HepG2 (cell line): ENCODE measurements around the gene NFE2L2. TPM values are rescaled to one million over a fixed set of nuclear protein-coding genes. Genes with fewer than 3 reads are reported as not detected.

ENCODE experiments used
- FOSL2 ChIP-seq: sonication (generic); formaldehyde crosslinking; IDR thresholded peaks from 2 replicates; pipeline ENCODE4 v1.4.0; 2020; ENCODE audit warnings: missing genetic modification reagents
- MAFK ChIP-seq, 2 experiments: IDR thresholded peaks in 1 of 2; conservative IDR thresholded peaks in 1 of 2; 2 replicates each; pipeline ENCODE4 v1.6.1; 2011; ENCODE audit warnings: improper control_type of control experiment in 2 of 2, low read length in 2 of 2
- RFXAP ChIP-seq: sonication (generic); formaldehyde crosslinking; IDR thresholded peaks from 2 replicates; pipeline ENCODE4 v1.4.0; 2020; ENCODE audit warnings: missing genetic modification reagents, borderline replicate concordance
- RNF2 ChIP-seq: fragments of 450-650 bp; conservative IDR thresholded peaks from 2 replicates; pipeline ENCODE4 v1.6.1; 2016; ENCODE audit warnings: low read depth
- TCF7L2 ChIP-seq: IDR thresholded peaks from 2 replicates; pipeline ENCODE4 v1.6.1; 2011; ENCODE audit warnings: mild to moderate bottlenecking, low read depth, low read length, moderate library complexity
- ZNF20 ChIP-seq: sonication (generic); formaldehyde crosslinking; IDR thresholded peaks from 2 replicates; pipeline ENCODE4 v1.4.0; 2020; ENCODE audit warnings: mild to moderate bottlenecking, moderate library complexity, missing genetic modification reagents
- ZNF33A ChIP-seq: sonication (generic); formaldehyde crosslinking; IDR thresholded peaks from 2 replicates; pipeline ENCODE4 v1.5.1; 2020; ENCODE audit warnings: missing genetic modification reagents, mild to moderate bottlenecking, moderate library complexity, borderline replicate concordance
- ZNF367 ChIP-seq: sonication (generic); formaldehyde crosslinking; IDR thresholded peaks from 2 replicates; pipeline ENCODE4 v1.4.0; 2020; ENCODE audit warnings: missing genetic modification reagents, borderline replicate concordance
- ZNF446 ChIP-seq: sonication (generic); formaldehyde crosslinking; IDR thresholded peaks from 2 replicates; pipeline ENCODE4 v1.5.0; 2020; ENCODE audit warnings: mild to moderate bottlenecking, missing genetic modification reagents
- ZNF552 ChIP-seq: sonication (generic); formaldehyde crosslinking; IDR thresholded peaks from 2 replicates; pipeline ENCODE4 v1.9.0; 2022; ENCODE audit warnings: missing genetic modification reagents, mild to moderate bottlenecking, borderline replicate concordance
- ZNF614 ChIP-seq: IDR thresholded peaks from 2 replicates; pipeline ENCODE4 v1.6.1; 2018; ENCODE audit warnings: missing biosample characterization, missing genetic modification reagents, inconsistent platforms, borderline replicate concordance
- ZZZ3 ChIP-seq: sonication (generic); formaldehyde crosslinking; IDR thresholded peaks from 2 replicates; pipeline ENCODE4 v1.4.0; 2020; ENCODE audit warnings: missing genetic modification reagents, mild to moderate bottlenecking, borderline replicate concordance
- polyA plus RNA-seq, 8 experiments: library from polyadenylated mRNA; depleted of rRNA in 3 of 8; stranded (reverse) in 7 of 8; unstranded in 1 of 8; fragments of >200 nt; fragmentation: Illumina TruSeq in 4 of 8; extraction: Trizol in 4 of 8; gene quantifications; 2 replicates each; pipeline versions ENCODE4 v1.2.1 to v1.2.3, GENCODE V29; 2011 to 2016; ENCODE audit warnings: low read depth in 4 of 8, missing spikeins in 1 of 8, mixed read lengths in 1 of 8; ENCODE audit not compliant: insufficient read depth in 1 of 8
- total RNA-seq, 5 experiments: library from RNA; depleted of rRNA; stranded (reverse); fragments of >200 nt; fragmentation: Illumina TruSeq; extraction: Trizol; gene quantifications; 2 replicates each; pipeline ENCODE4 v1.2.3, GENCODE V29; 2016; ENCODE audit warnings: low read depth in 1 of 5
- TF ChIP-seq, protein P1 (sequence below): sonication (generic); formaldehyde crosslinking; IDR thresholded peaks from 2 replicates; pipeline ENCODE4 v1.5.1; 2020; ENCODE audit warnings: mild to moderate bottlenecking, missing genetic modification reagents, borderline replicate concordance
- TF ChIP-seq, protein P2 (sequence below): sonication (generic); formaldehyde crosslinking; IDR thresholded peaks from 2 replicates; pipeline ENCODE4 v1.4.0; 2020; ENCODE audit warnings: missing genetic modification reagents
- TF ChIP-seq, protein P3 (sequence below): IDR thresholded peaks from 2 replicates; pipeline ENCODE4 v1.6.1; 2016; ENCODE audit warnings: mild to moderate bottlenecking, missing biosample characterization, missing genetic modification reagents
- TF ChIP-seq, protein P4 (sequence below): sonication (generic); formaldehyde crosslinking; IDR thresholded peaks from 2 replicates; pipeline ENCODE4 v1.4.0; 2020; ENCODE audit warnings: mild to moderate bottlenecking, missing genetic modification reagents
- TF ChIP-seq, protein P5 (sequence below): sonication (generic); formaldehyde crosslinking; IDR thresholded peaks from 2 replicates; pipeline ENCODE4 v1.5.0; 2020; ENCODE audit warnings: missing genetic modification reagents

Gene NFE2L2
- total and polyA plus RNA-seq, 2 of the 13 experiments (the other 11 are each of a cell fraction or from before 2014, with no cell fraction given), result 84.6 to 215 TPM

DNA sequence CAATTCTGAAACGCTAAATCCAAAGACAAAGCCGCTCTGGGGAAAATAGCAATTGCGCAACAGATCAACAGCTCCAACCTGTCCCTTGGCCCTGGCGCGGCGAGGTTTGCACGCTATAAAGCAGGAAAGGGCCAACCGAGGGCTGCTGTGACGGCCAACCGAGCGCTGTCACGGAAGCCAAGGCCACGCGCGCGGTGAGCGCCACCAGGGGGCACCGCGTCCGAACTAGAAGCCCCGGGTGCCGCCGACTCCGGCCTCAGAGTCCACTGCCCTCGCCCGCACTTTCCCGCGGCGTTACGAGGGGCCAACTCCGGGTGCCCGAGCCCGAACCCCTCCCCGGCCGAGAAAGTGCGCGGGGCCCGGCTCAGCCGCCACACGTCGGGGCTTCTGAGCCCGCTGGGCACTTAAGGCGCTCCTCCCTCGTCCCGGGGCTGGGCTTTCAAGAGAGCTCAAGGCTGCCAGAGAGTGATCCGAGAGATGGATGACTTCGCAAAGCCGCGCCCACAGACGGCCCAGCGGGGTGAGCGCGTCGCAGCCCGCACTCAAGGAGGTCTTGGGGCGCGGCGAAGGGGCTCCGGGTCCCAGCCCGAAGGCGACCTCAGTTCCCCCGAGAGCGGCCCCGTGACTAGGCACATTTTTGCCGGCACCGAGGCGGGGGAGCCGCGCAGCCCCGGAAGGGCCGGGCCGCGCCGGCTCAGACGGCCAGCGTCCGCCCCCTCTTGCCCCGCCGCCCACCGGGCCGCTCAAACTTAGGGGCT is 897 bp downstream of the NFE2L2 start (continued):
- TF ChIP-seq, protein P1, sequence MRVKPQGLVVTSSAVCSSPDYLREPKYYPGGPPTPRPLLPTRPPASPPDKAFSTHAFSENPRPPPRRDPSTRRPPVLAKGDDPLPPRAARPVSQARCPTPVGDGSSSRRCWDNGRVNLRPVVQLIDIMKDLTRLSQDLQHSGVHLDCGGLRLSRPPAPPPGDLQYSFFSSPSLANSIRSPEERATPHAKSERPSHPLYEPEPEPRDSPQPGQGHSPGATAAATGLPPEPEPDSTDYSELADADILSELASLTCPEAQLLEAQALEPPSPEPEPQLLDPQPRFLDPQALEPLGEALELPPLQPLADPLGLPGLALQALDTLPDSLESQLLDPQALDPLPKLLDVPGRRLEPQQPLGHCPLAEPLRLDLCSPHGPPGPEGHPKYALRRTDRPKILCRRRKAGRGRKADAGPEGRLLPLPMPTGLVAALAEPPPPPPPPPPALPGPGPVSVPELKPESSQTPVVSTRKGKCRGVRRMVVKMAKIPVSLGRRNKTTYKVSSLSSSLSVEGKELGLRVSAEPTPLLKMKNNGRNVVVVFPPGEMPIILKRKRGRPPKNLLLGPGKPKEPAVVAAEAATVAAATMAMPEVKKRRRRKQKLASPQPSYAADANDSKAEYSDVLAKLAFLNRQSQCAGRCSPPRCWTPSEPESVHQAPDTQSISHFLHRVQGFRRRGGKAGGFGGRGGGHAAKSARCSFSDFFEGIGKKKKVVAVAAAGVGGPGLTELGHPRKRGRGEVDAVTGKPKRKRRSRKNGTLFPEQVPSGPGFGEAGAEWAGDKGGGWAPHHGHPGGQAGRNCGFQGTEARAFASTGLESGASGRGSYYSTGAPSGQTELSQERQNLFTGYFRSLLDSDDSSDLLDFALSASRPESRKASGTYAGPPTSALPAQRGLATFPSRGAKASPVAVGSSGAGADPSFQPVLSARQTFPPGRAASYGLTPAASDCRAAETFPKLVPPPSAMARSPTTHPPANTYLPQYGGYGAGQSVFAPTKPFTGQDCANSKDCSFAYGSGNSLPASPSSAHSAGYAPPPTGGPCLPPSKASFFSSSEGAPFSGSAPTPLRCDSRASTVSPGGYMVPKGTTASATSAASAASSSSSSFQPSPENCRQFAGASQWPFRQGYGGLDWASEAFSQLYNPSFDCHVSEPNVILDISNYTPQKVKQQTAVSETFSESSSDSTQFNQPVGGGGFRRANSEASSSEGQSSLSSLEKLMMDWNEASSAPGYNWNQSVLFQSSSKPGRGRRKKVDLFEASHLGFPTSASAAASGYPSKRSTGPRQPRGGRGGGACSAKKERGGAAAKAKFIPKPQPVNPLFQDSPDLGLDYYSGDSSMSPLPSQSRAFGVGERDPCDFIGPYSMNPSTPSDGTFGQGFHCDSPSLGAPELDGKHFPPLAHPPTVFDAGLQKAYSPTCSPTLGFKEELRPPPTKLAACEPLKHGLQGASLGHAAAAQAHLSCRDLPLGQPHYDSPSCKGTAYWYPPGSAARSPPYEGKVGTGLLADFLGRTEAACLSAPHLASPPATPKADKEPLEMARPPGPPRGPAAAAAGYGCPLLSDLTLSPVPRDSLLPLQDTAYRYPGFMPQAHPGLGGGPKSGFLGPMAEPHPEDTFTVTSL (CRISPR knock-in tag), result peak; percentile 90; the same call in 1 of the 2 replicates
- no peak; the same call in 1 of the 2 replicates for TF ChIP-seq RFXAP (CRISPR knock-in tag)
- no peak for TF ChIP-seq ZZZ3
- peak; percentile 92; the same call in 1 of the 2 replicates for TF ChIP-seq ZNF614 (CRISPR knock-in tag)
- TF ChIP-seq, protein P2, sequence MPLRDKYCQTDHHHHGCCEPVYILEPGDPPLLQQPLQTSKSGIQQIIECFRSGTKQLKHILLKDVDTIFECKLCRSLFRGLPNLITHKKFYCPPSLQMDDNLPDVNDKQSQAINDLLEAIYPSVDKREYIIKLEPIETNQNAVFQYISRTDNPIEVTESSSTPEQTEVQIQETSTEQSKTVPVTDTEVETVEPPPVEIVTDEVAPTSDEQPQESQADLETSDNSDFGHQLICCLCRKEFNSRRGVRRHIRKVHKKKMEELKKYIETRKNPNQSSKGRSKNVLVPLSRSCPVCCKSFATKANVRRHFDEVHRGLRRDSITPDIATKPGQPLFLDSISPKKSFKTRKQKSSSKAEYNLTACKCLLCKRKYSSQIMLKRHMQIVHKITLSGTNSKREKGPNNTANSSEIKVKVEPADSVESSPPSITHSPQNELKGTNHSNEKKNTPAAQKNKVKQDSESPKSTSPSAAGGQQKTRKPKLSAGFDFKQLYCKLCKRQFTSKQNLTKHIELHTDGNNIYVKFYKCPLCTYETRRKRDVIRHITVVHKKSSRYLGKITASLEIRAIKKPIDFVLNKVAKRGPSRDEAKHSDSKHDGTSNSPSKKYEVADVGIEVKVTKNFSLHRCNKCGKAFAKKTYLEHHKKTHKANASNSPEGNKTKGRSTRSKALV (CRISPR knock-in tag), result peak; percentile 94
- no peak for TF ChIP-seq MAFK (conservative IDR thresholded peaks at IDR 0.05 in 1 of 2, IDR thresholded peaks at IDR 0.05 in 1 of 2; ENCODE audit: low read length in 2 of 2)
- no peak; the same call in 1 of the 2 replicates for TF ChIP-seq ZNF367 (CRISPR knock-in tag)
- TF ChIP-seq ZNF33A (CRISPR knock-in tag), result peak; percentile 95
- peak; percentile 94 for TF ChIP-seq ZNF552 (CRISPR knock-in tag)
- no peak for TF ChIP-seq TCF7L2
- peak; percentile 45; the same call in 1 of the 2 replicates for TF ChIP-seq RNF2
- no peak for TF ChIP-seq ZNF20 (CRISPR knock-in tag)
- TF ChIP-seq, protein P3, sequence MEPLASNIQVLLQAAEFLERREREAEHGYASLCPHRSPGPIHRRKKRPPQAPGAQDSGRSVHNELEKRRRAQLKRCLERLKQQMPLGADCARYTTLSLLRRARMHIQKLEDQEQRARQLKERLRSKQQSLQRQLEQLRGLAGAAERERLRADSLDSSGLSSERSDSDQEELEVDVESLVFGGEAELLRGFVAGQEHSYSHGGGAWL (CRISPR knock-in tag), result peak; percentile 91
- peak; percentile 81 for TF ChIP-seq FOSL2 (CRISPR knock-in tag)
- TF ChIP-seq, protein P4, sequence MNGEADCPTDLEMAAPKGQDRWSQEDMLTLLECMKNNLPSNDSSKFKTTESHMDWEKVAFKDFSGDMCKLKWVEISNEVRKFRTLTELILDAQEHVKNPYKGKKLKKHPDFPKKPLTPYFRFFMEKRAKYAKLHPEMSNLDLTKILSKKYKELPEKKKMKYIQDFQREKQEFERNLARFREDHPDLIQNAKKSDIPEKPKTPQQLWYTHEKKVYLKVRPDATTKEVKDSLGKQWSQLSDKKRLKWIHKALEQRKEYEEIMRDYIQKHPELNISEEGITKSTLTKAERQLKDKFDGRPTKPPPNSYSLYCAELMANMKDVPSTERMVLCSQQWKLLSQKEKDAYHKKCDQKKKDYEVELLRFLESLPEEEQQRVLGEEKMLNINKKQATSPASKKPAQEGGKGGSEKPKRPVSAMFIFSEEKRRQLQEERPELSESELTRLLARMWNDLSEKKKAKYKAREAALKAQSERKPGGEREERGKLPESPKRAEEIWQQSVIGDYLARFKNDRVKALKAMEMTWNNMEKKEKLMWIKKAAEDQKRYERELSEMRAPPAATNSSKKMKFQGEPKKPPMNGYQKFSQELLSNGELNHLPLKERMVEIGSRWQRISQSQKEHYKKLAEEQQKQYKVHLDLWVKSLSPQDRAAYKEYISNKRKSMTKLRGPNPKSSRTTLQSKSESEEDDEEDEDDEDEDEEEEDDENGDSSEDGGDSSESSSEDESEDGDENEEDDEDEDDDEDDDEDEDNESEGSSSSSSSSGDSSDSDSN (CRISPR knock-in tag), result peak; percentile 100
- peak; percentile 30; the same call in 1 of the 2 replicates for TF ChIP-seq ZNF446 (CRISPR knock-in tag)
- TF ChIP-seq, protein P5, sequence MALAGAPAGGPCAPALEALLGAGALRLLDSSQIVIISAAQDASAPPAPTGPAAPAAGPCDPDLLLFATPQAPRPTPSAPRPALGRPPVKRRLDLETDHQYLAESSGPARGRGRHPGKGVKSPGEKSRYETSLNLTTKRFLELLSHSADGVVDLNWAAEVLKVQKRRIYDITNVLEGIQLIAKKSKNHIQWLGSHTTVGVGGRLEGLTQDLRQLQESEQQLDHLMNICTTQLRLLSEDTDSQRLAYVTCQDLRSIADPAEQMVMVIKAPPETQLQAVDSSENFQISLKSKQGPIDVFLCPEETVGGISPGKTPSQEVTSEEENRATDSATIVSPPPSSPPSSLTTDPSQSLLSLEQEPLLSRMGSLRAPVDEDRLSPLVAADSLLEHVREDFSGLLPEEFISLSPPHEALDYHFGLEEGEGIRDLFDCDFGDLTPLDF (CRISPR knock-in tag), result peak; percentile 79
